Kidney epithelial cell (primary cell): ENCODE data around the gene DDC. TPM values are rescaled to one million over a fixed set of nuclear protein-coding genes. Genes with fewer than 3 reads are reported as not detected.

Source experiments
- DNase-seq: peaks from one replicate; pipeline ENCODE4 v3.0.0-alpha.2; 2010; ENCODE audit warnings: low read depth
- H3K27me3 ChIP-seq: 2 replicates; pipeline ENCODE4 v1.6.0; 2011; ENCODE audit warnings: low read length; ENCODE audit not compliant: control insufficient read depth, insufficient read depth
- H3K36me3 ChIP-seq: 2 replicates; pipeline ENCODE4 v1.5.1; 2011; ENCODE audit warnings: low read length; ENCODE audit not compliant: control insufficient read depth, insufficient read depth
- H3K4me3 ChIP-seq: 2 replicates; pipeline ENCODE4 v1.5.1; 2011; ENCODE audit warnings: low read depth, mild to moderate bottlenecking, control low read depth, low read length
- total RNA-seq: library from RNA; depleted of rRNA; stranded (reverse); fragments of >200 nt; gene quantifications from 2 replicates; pipeline ENCODE4 v1.2.3, GENCODE V29; 2015
- TF ChIP-seq, protein P1 (sequence below): IDR thresholded peaks from 2 replicates; pipeline ENCODE4 v1.5.1; 2011; ENCODE audit warnings: mild to moderate bottlenecking, moderate library complexity, low read length, control low read depth, inconsistent platforms; ENCODE audit not compliant: insufficient read depth, poor library complexity, severe bottlenecking

The DDC gene
- total RNA-seq, 1 donor from 2014 or later: not detected

DNA sequence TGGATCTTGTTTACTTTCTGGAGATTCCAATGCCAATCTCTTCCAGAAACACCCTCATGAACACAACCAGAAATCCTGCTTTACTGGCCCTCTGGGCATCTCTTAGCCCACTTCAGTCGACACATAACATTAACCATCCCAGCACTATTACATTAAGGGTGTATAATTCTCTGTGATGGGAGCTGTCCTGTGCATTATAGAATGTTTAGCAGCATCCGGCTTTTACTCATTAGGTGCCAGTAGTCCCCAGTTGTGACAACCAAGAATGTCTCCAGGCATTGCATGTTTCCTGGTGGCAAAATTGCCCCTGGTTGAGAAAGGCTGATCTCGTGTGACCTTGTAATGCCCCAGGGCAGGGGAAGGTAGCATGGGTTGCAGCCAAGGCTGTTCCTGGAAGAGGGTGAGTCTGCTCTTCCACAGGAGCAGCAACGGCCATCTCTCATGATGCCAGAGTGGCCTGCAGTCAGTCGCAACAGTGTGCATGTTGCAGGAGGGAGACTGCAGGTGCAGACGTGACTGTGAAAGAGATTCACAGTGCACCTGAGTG, 2.6 kb upstream of the DDC start:
- TF ChIP-seq, protein P1, sequence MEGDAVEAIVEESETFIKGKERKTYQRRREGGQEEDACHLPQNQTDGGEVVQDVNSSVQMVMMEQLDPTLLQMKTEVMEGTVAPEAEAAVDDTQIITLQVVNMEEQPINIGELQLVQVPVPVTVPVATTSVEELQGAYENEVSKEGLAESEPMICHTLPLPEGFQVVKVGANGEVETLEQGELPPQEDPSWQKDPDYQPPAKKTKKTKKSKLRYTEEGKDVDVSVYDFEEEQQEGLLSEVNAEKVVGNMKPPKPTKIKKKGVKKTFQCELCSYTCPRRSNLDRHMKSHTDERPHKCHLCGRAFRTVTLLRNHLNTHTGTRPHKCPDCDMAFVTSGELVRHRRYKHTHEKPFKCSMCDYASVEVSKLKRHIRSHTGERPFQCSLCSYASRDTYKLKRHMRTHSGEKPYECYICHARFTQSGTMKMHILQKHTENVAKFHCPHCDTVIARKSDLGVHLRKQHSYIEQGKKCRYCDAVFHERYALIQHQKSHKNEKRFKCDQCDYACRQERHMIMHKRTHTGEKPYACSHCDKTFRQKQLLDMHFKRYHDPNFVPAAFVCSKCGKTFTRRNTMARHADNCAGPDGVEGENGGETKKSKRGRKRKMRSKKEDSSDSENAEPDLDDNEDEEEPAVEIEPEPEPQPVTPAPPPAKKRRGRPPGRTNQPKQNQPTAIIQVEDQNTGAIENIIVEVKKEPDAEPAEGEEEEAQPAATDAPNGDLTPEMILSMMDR: no peak
- H3K36me3 ChIP-seq: no peaks in the 10 kb centered on the region
- H3K27me3 ChIP-seq: peaks cover 2% of the 10 kb centered on the region
- no peak for DNase-seq
- no peak overlapping the region for H3K4me3 ChIP-seq

DNA sequence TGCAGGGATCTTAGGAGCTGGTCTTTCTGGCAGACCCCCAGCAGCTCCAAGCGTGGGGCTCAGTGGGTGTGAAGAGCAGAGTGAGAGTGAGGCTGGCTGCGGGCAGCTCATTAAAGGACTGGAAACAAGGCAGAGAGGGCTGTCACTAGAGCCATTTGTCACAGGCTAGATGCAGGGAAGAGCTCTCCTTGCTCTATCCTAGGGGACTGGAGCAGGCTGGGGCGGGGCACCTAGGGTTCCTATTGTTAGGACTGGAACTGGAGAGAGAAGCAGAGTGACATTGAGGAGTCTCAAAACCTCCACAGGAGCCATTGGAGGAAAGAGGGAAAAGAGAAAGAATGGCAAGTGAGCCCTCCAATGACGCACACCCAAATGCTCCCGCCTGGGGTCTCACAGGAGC, 772 bp upstream of the DDC start:
- no peaks in the 10 kb centered on the region for H3K36me3 ChIP-seq
- H3K4me3 ChIP-seq: no peak overlapping the region
- TF ChIP-seq, protein P1: no peak
- no peak for DNase-seq
- H3K27me3 ChIP-seq: peaks cover 7% of the 10 kb centered on the region

DNA sequence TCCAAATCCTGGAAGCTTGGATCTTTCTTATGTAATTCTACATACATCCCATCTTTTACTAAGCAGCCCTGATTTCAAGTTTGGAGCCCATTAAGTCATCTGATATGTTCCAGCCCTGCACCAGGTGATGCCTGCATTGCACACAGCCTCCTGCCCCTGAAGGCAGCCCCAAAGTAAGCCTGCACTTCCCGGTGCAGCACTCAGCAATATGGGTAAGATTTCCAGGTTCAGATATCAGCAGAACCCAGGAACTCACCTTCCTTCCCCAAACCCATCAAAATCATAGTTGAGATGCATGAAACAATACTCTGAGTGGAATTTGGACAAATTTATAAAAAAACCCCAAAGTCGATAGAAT, 333 bp upstream of the DDC start:
- H3K27me3 ChIP-seq: peaks cover 11% of the 10 kb centered on the region
- H3K4me3 ChIP-seq: no peak overlapping the region
- no peak for DNase-seq
- H3K36me3 ChIP-seq: no peaks in the 10 kb centered on the region
- TF ChIP-seq, protein P1: no peak

DNA sequence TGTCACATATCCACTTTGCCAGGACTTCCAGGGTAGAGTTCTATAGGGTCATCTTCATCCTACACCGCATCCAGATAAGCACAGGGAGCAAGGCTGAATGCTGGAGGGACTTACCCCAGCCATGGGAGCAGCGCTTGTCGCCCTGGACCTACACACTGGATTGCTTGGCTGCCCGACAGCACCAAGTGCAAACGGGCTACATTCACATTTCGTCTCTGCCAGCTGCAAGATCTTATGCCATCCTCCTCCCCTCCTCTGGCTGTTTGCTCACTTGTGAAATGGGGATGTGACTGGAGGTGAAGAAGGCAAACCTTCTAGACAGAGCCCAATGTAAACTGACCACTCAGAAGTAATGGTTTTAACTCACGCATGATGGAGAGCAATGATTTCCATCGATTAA, 1.0 kb downstream of the DDC start:
- Histone ChIP-seq H3K36me3 (no peaks in the 10 kb centered on the region), H3K4me3 (no peak overlapping the region), H3K27me3 (peaks cover 14% of the 10 kb centered on the region)
- DNase-seq: no peak
- TF ChIP-seq, protein P1: no peak

DNA sequence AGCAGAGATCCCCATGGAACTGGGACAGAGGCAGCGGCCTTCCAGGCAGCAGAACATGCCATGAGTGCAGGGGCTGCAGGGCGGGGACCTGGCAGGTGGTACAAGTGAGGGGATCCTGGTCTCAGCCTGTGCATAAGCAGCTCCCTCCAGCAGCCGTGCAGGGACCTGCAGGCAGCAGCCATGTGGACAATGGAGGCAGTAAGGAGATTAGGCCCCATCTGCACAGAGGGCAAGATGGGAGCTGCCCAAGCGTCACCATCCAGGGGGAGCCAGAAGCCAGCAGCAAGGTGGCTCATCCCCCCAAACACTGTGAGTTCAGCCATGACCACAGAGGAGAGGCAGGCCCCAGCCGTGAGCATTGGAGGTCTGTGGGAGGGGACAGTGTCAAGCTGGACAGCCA, 3.1 kb downstream of the DDC start:
- TF ChIP-seq, protein P1: peak; percentile 12
- Histone ChIP-seq H3K4me3 (no peak overlapping the region), H3K36me3 (no peaks in the 10 kb centered on the region), H3K27me3 (peaks cover 14% of the 10 kb centered on the region)
- DNase-seq: no peak

DNA sequence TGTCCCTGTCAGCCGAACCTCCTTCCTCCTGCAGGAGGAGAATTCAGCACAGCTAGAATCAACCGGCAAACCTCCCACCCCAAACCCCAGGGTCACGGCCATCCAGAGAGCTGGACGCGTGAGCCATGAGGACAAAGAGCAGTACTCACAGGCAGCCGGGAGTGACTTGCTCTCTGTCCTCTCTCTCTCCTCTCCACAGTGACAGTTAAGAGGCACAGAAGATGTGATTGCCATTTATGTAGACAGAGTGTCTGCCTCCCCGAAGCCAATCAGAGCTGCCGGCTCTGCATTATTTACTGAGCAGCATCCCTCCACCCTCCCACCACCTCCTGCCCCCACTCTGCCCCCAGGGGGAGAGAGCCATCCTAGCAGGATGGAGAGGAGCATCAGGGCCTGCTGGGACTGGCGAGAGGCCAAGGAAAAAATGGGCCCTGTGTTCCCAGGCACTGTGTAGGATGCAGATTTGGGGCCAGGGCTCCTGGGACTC, 4.3 kb downstream of the DDC start:
- H3K36me3 ChIP-seq: no peaks in the 10 kb centered on the region
- no peak overlapping the region for H3K4me3 ChIP-seq
- peaks cover 17% of the 10 kb centered on the region for H3K27me3 ChIP-seq
- DNase-seq: no peak
- TF ChIP-seq, protein P1: no peak
